Stimulated activated CD4-positive, alpha-beta T cell treated with anti-CD3 and anti-CD28 coated beads, TNF-alpha, amount 100 ng/mL, for 4 hours (primary cell): Measurements from ENCODE around the gene USP53.
"Not testable (repeated sequence)": the region's sequence is repeated elsewhere in the genome, so short reads cannot be mapped to it uniquely, and the experiment has no call there.

Source experiments
- DNase-seq, 3 experiments: peaks; one replicate each; pipeline ENCODE4 v3.0.0-alpha.2; 2020; ENCODE audit warnings: low read depth in 3 of 3

Gene USP53

DNA sequence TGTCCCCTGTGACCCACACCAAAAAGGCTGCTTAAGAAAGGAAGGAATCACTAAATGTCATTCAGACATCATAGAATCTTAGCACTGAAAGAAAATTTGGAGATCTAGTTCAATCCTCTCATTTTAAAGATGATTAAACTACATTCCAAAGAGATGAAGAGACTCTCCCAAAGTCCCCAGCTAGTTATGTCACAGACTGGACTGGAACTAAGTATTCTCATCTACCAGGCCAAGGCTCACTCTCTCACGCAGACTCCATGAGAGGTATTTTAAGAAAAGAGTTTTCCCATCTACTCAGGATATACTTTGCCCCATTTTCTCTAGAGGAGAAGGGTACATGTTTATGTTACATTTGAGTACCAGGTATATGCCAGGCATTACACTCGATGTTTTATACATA lies 102.5 kb downstream of the USP53 start:
- no peak for DNase-seq

DNA sequence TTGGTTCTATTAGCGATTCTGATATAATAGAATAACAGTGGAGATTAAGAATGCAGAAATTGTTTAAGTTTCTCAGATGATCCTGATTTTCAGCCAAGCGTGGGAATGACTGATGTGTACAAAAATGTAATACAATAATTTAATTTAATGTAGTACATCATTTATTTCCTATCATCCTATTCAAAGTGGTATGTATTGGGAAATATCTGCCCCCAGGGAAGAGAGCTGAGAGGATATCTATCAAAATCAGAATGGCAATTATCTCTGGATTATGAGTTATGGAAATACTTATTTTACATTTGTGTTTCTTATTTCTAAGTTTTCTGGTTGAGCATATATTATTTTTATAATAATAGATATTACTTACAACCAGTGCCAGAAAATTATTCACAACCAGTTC lies 105.5 kb downstream of the USP53 start:
- no peak for DNase-seq

DNA sequence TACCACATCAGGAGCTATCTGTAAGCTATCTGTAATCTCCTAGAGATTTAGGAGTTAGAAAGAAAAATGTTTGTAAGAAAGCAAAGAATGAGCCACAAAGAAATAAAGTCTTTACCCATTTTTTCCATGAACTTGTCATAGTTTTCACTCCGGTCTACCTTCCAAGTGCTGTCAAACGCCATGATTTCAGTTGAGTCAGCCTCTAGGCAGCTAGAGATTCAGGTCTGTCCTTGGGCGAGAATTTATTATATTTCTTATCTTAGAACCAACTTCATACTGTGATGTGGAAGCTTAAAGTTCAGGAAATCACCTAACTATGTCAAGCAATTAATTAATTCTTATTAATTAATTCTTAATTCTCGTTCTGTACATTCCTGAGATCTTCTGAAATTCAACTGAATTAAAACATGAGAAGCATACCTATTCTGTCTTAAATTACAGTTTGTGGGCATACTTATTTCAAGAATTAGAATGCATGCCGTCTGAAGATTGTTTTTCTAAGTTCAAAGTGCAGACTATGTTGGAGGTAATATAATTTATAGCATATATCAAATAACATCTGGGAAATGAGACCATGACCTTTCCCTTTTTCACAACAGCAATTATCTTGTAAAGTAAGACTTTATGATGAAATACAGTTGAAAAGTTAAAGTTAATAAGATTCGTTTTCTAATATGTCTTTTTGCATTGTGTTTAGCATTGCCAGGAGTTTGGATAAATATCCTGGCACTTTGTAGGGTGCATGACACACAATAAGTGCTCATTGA lies 109.6 kb downstream of the USP53 start, which contains the start of gene FABP2:
TSS of gene FABP2 (minus strand) at position 218 of the 767 bp plus-strand sequence. CDS start at position 182, 36 bp downstream.
- no peak for DNase-seq

DNA sequence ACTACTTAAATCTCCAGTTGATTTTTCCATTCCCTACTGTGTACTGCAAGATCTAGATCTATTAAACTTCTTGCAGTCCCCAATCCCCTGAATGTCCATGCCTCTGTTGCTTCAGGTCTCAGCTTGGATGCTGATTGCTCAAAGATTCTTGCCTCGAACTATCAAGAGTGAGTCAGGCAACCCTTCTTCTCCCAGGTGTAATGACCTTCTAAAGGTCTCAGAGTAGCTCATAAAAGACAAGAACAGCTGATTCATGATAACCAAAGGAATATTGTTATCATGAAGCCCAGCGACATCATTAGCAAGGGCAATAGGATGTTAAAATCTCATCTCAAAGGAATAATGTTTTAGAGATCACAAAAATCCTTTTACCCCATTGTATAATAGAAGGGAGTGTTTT lies 116.2 kb downstream of the USP53 start:
- no peak for DNase-seq

GRCh38 chr4:119329835-119330620 lies 117.5 kb downstream of the USP53 start:
- no peak for DNase-seq

- not testable (repeated sequence) for DNase-seq
These were observed 123.9 kb downstream of the USP53 start for GRCh38 chr4:119336332-119336979.

- DNase-seq = no peak
These were observed 124.5 kb downstream of the USP53 start for GRCh38 chr4:119337010-119337409.

GRCh38 chr4:119339895-119340294 lies 127.4 kb downstream of the USP53 start:
- DNase-seq = not testable (repeated sequence)

DNA sequence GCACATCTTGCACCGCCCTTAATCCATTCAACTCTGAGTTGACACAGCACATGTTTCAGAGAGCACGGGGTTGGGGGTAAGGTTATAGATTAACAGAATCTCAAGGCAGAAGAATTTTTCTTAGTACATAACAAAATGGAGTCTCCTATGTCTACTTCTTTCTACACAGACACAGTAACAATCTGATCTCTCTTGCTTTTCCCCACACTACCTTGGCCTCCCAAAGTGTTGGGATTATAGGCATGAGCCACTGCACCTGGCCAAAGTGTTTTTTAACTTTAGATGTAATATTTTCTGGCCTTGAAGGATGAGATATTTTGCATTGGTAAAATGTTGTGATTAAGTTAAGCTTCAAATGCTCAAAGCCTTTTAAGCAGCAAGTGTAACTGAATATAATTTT lies 130.8 kb downstream of the USP53 start:
- DNase-seq = not testable (repeated sequence)
